Measurements from ENCODE around the gene PGK2.

PGK2 gene

GRCh38 chr6:49784272-49784671, 2.8 kb downstream of the PGK2 start:
- TF ChIP-seq CTCF (IDR thresholded peaks at IDR 0.05; ENCODE audit: low read depth, low read length, missing control alignments) = no peak
- Histone ChIP-seq H3K36me3 (replicated peaks) (no peaks in the 10 kb centered on the region), H3K27me3 (replicated peaks) (no peaks in the 10 kb centered on the region), H3K27ac (no peak overlapping the region), H3K4me3 (ENCODE audit: low read depth, low read length) (no peak overlapping the region)
- in situ Hi-C loops (cut with HindIII; ENCODE audit: low pct_ligation_motif_present, low sequenced_read_pairs) = no loop called here
- no peak for DNase-seq

GRCh38 chr6:49782725-49783124, 4.4 kb downstream of the PGK2 start:
- no peak for TF ChIP-seq CTCF (IDR thresholded peaks at IDR 0.05; ENCODE audit: low read depth, low read length, missing control alignments)
- in situ Hi-C loops (cut with HindIII; ENCODE audit: low pct_ligation_motif_present, low sequenced_read_pairs) = no loop called here
- DNase-seq = no peak

GRCh38 chr6:49782293-49782692, 4.8 kb downstream of the PGK2 start:
- no peak for DNase-seq
- no peak for TF ChIP-seq CTCF (IDR thresholded peaks at IDR 0.05; ENCODE audit: low read depth, low read length, missing control alignments)
- Histone ChIP-seq H3K27me3 (replicated peaks) (no peaks in the 10 kb centered on the region), H3K4me3 (ENCODE audit: low read depth, low read length) (no peak overlapping the region), H3K36me3 (replicated peaks) (no peaks in the 10 kb centered on the region), H3K27ac (no peak overlapping the region)
- in situ Hi-C loops (cut with HindIII; ENCODE audit: low pct_ligation_motif_present, low sequenced_read_pairs) = no loop called here

More at GRCh38 chr6:49782725-49783124, 4.4 kb downstream of the PGK2 start:
- no peaks in the 10 kb centered on the region for H3K36me3 ChIP-seq (replicated peaks)
- no peak overlapping the region for H3K27ac ChIP-seq
- H3K4me3 ChIP-seq (ENCODE audit: low read depth, low read length) = no peak overlapping the region
- H3K27me3 ChIP-seq (replicated peaks) = no peaks in the 10 kb centered on the region

GRCh38 chr6:49776444-49776843, 10.6 kb downstream of the PGK2 start:
- H3K27ac ChIP-seq = no peak overlapping the region

GRCh38 chr6:49775043-49775442, 12.0 kb downstream of the PGK2 start:
- TF ChIP-seq CTCF (IDR thresholded peaks at IDR 0.05; ENCODE audit: low read depth, low read length, missing control alignments) = no peak
- in situ Hi-C loops (cut with HindIII; ENCODE audit: low pct_ligation_motif_present, low sequenced_read_pairs) = no loop called here
- Histone ChIP-seq H3K27me3 (replicated peaks) (no peaks in the 10 kb centered on the region), H3K27ac (no peak overlapping the region), H3K4me3 (ENCODE audit: low read depth, low read length) (no peak overlapping the region), H3K36me3 (replicated peaks) (no peaks in the 10 kb centered on the region)
- DNase-seq = no peak

More at GRCh38 chr6:49776444-49776843, 10.6 kb downstream of the PGK2 start:
- Histone ChIP-seq H3K4me3 (ENCODE audit: low read depth, low read length) (no peak overlapping the region), H3K27me3 (replicated peaks) (no peaks in the 10 kb centered on the region), H3K36me3 (replicated peaks) (no peaks in the 10 kb centered on the region)
- TF ChIP-seq CTCF (IDR thresholded peaks at IDR 0.05; ENCODE audit: low read depth, low read length, missing control alignments) = no peak
- in situ Hi-C loops (cut with HindIII; ENCODE audit: low pct_ligation_motif_present, low sequenced_read_pairs) = no loop called here
- DNase-seq = no peak

GRCh38 chr6:49772285-49772684, 14.8 kb downstream of the PGK2 start:
- no peak overlapping the region for H3K27ac ChIP-seq
- in situ Hi-C loops (cut with HindIII; ENCODE audit: low pct_ligation_motif_present, low sequenced_read_pairs) = no loop called here
- TF ChIP-seq CTCF (IDR thresholded peaks at IDR 0.05; ENCODE audit: low read depth, low read length, missing control alignments) = no peak
- no peaks in the 10 kb centered on the region for H3K36me3 ChIP-seq (replicated peaks)
- no peak overlapping the region for H3K4me3 ChIP-seq (ENCODE audit: low read depth, low read length)
- no peaks in the 10 kb centered on the region for H3K27me3 ChIP-seq (replicated peaks)
- DNase-seq = no peak
